Mesodermal cell (in vitro differentiated cells): Measurements from ENCODE around the gene RIN1.
A peak's percentile ranks its signal among the peaks of the same experiment; 100 is the strongest.

ENCODE experiments used
- H3K27ac ChIP-seq: 2 replicates; pipeline ENCODE4 v1.7.0; 2013; ENCODE audit warnings: mild to moderate bottlenecking, low read depth, low read length, moderate library complexity; ENCODE audit not compliant: severe bottlenecking
- H3K36me3 ChIP-seq: 2 replicates; pipeline ENCODE4 v1.7.1; 2013; ENCODE audit warnings: mild to moderate bottlenecking, low read length, moderate library complexity; ENCODE audit not compliant: control insufficient read depth, insufficient read depth
- H3K4me1 ChIP-seq: one replicate; pipeline ENCODE4 v1.7.1; 2013; ENCODE audit warnings: mild to moderate bottlenecking, low read length; ENCODE audit not compliant: insufficient read depth, control insufficient read depth, poor library complexity, severe bottlenecking
- H3K4me3 ChIP-seq: 2 replicates; pipeline ENCODE4 v1.7.0; 2013; ENCODE audit warnings: low read length, control low read depth, mild to moderate bottlenecking; ENCODE audit not compliant: insufficient read depth, poor library complexity, severe bottlenecking; ENCODE audit errors: extremely low read depth
- H3K9me3 ChIP-seq: 2 replicates; pipeline ENCODE4 v1.7.1; 2013; ENCODE audit warnings: mild to moderate bottlenecking, low read length, moderate library complexity; ENCODE audit not compliant: control insufficient read depth
- WGBS, 2 experiments: methylation state at CpG; one replicate each; pipeline ENCODE4 v1.1.5; 2013; ENCODE audit warnings: missing lambda C conversion rate in 2 of 2; ENCODE audit not compliant: insufficient coverage in 2 of 2; 5-methylcytosine and 5-hydroxymethylcytosine counted together

RIN1 gene

GRCh38 chr11:66339686-66340483, 3.7 kb upstream of the RIN1 start:
- Histone ChIP-seq H3K27ac (no peak overlapping the region), H3K36me3 (peaks cover 61% of the 10 kb centered on the region)
- 90% methylated on average over 11 to 13 of the region's 14 CpGs for WGBS, 2 experiments

GRCh38 chr11:66339162-66339675, 3.0 kb upstream of the RIN1 start:
- Histone ChIP-seq H3K4me1 (peaks cover 29% of the 10 kb centered on the region), H3K27ac (no peak overlapping the region), H3K9me3 (no peaks in the 10 kb centered on the region), H3K4me3 (no peak overlapping the region), H3K36me3 (peaks cover 63% of the 10 kb centered on the region)
- 91 to 96% methylated on average over 6 of the region's 6 CpGs for WGBS, 2 experiments

More at GRCh38 chr11:66339686-66340483, 3.7 kb upstream of the RIN1 start:
- no peak overlapping the region for H3K4me3 ChIP-seq
- no peaks in the 10 kb centered on the region for H3K9me3 ChIP-seq
- peaks cover 26% of the 10 kb centered on the region for H3K4me1 ChIP-seq

GRCh38 chr11:66338276-66339161, 2.3 kb upstream of the RIN1 start:
- Histone ChIP-seq H3K4me1 (peaks cover 27% of the 10 kb centered on the region), H3K27ac (no peak overlapping the region), H3K36me3 (peaks cover 68% of the 10 kb centered on the region), H3K4me3 (no peak overlapping the region), H3K9me3 (no peaks in the 10 kb centered on the region)
- 86 to 94% methylated on average over 9 to 16 of the region's 17 CpGs for WGBS, 2 experiments

- H3K4me1 ChIP-seq, result peaks cover 27% of the 10 kb centered on the region
- no peaks in the 10 kb centered on the region for H3K9me3 ChIP-seq
- WGBS, 2 experiments, result 81 to 89% methylated on average over 13 of the region's 18 CpGs
- H3K27ac ChIP-seq, result peak overlapping the region; percentile 92
- H3K36me3 ChIP-seq, result peaks cover 70% of the 10 kb centered on the region
- H3K4me3 ChIP-seq, result no peak overlapping the region
These were observed 1.1 kb upstream of the RIN1 start for GRCh38 chr11:66337103-66337899.

GRCh38 chr11:66335531-66336233, 552 bp downstream of the RIN1 start:
- Histone ChIP-seq H3K36me3 (peaks cover 68% of the 10 kb centered on the region), H3K4me1 (peaks cover 27% of the 10 kb centered on the region), H3K27ac (peak overlapping the region; percentile 92), H3K4me3 (peak overlapping the region; percentile 67), H3K9me3 (no peaks in the 10 kb centered on the region)
- WGBS, 2 experiments, result 17 to 19% methylated on average over 18 to 21 of the region's 35 CpGs

GRCh38 chr11:66334605-66335442, 1.4 kb downstream of the RIN1 start:
- Histone ChIP-seq H3K4me1 (peaks cover 27% of the 10 kb centered on the region), H3K36me3 (peaks cover 59% of the 10 kb centered on the region), H3K4me3 (peak overlapping the region; percentile 67), H3K9me3 (no peaks in the 10 kb centered on the region), H3K27ac (no peak overlapping the region)
- WGBS, 2 experiments, result 90 to 91% methylated on average over 31 to 39 of the region's 42 CpGs

GRCh38 chr11:66333896-66334604, 2.2 kb downstream of the RIN1 start:
- 93% methylated on average over 26 to 28 of the region's 29 CpGs for WGBS, 2 experiments
- no peaks in the 10 kb centered on the region for H3K9me3 ChIP-seq
- H3K4me1 ChIP-seq, result peaks cover 27% of the 10 kb centered on the region
- no peak overlapping the region for H3K27ac ChIP-seq
- H3K4me3 ChIP-seq, result no peak overlapping the region
- H3K36me3 ChIP-seq, result peaks cover 52% of the 10 kb centered on the region

- H3K36me3 ChIP-seq, result peaks cover 46% of the 10 kb centered on the region
- H3K27ac ChIP-seq, result no peak overlapping the region
- H3K9me3 ChIP-seq, result no peaks in the 10 kb centered on the region
- H3K4me3 ChIP-seq, result no peak overlapping the region
- H3K4me1 ChIP-seq, result peaks cover 32% of the 10 kb centered on the region
- WGBS, 2 experiments, result 96 to 99% methylated on average over 12 to 17 of the region's 19 CpGs
These were observed 2.9 kb downstream of the RIN1 start for GRCh38 chr11:66333220-66333877.
